ENCODE measurements around the gene CREB3L2.
"Not testable (repeated sequence)": the region's sequence is repeated elsewhere in the genome, so short reads cannot be mapped to it uniquely, and the experiment has no call there.

The CREB3L2 gene

DNA sequence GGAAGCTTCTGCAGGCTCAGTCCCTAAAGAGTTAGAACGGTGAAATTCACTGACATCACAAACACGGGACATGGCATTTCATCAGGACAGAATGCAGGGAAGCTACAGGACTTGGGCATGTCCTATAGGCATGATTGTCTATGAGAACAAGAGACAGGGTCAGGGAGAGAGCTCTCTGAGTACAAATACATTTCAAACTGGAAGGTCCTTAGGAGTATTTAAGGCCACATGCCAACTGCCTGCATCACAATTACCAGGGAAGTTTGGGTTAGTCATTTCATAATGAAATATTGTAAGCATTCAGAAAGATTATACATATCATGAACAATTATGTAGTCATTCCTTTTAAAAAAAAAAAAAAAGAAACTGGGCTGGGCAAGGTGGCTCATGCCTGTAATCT lies 71.3 kb downstream of the CREB3L2 start:
- H3K36me3 ChIP-seq: peaks cover 6% of the 10 kb centered on the region
- TF ChIP-seq CTCF (IDR thresholded peaks at IDR 0.05; ENCODE audit: low read depth, low read length): no peak
- DNase-seq: no peak
- H3K9me3 ChIP-seq: no peaks in the 10 kb centered on the region
- peaks cover 15% of the 10 kb centered on the region for H3K4me1 ChIP-seq
- H3K27me3 ChIP-seq: no peaks in the 10 kb centered on the region
- no peak overlapping the region for H3K4me3 ChIP-seq (ENCODE audit: low read depth, low read length)

DNA sequence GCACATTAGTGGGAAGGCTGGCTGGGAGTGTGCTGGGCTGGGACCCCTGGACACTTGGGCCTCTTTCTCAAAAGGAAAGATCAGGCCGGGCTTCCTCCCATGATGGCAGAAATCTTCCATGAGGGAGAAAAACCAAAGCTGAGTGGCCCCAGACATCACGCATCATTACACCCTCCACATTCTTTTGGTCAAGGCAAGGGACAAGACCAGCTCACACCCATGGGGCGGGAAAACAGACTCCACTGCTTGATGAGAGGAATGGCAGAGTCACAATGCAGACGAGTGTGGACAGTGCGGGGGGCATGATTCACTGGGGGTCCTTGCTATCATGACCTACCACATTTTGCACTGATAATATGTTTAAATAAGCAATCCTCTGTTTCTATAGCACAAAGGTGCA lies 73.3 kb downstream of the CREB3L2 start:
- Histone ChIP-seq H3K4me3 (ENCODE audit: low read depth, low read length) (no peak overlapping the region), H3K36me3 (peaks cover 9% of the 10 kb centered on the region), H3K27me3 (no peaks in the 10 kb centered on the region), H3K9me3 (no peaks in the 10 kb centered on the region), H3K4me1 (peaks cover 6% of the 10 kb centered on the region)
- no peak for TF ChIP-seq CTCF (IDR thresholded peaks at IDR 0.05; ENCODE audit: low read depth, low read length)
- DNase-seq: no peak

DNA sequence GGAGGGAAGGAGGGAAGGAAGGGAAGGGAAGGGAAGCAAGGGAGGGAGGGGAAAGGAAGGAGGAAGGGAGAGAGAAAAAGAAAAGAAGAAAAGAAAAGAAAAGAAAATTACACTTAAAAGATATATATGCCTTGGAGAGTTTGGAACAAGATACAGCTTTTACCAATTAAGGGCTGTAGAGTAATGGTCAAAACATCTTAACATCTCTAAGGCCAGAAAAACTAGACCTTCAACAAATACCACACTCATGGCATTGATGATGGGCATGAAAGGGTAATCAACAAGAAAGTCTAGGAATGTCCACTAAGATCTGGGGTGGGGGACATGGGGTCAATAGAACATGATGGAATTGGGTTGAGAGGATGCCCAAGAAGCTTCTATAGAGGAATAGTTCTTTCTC lies 74.5 kb downstream of the CREB3L2 start:
- no peak for DNase-seq
- TF ChIP-seq CTCF (IDR thresholded peaks at IDR 0.05; ENCODE audit: low read depth, low read length): no peak
- no peaks in the 10 kb centered on the region for H3K27me3 ChIP-seq
- peaks cover 9% of the 10 kb centered on the region for H3K36me3 ChIP-seq
- H3K4me1 ChIP-seq: no peaks in the 10 kb centered on the region; the same call in 1 of the 2 replicates
- H3K4me3 ChIP-seq (ENCODE audit: low read depth, low read length): no peak overlapping the region
- no peaks in the 10 kb centered on the region for H3K9me3 ChIP-seq

- not testable (repeated sequence) for H3K36me3 ChIP-seq; H3K9me3 ChIP-seq; H3K4me1 ChIP-seq; H3K27me3 ChIP-seq; H3K4me3 ChIP-seq (ENCODE audit: low read depth, low read length); DNase-seq
Measured at GRCh38 chr7:137926206-137926605, 75.7 kb downstream of the CREB3L2 start.

GRCh38 chr7:137925754-137926153 lies 76.1 kb downstream of the CREB3L2 start:
- H3K4me3 ChIP-seq (ENCODE audit: low read depth, low read length): no peak overlapping the region
- TF ChIP-seq CTCF (IDR thresholded peaks at IDR 0.05; ENCODE audit: low read depth, low read length): no peak
- peaks cover 9% of the 10 kb centered on the region for H3K36me3 ChIP-seq

DNA sequence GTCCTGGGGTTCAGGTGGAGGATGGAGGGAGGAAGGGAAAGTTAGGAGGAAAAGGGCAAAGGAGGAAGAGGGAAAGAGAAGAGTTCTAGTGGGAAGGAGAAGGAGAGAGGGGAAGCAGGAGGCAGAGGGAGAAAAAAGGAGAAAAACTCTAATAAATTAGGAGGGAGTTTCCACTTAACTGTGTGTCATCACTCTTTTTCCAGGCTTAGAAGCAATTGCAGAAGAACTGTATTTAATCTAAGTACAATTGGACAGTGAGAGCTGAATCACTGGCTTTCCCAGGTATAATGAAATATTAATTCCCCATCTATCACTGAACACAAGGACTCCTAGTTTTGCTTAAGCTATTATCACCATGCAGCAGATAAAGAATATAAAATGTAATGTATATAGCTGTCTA lies 76.8 kb downstream of the CREB3L2 start:
- DNase-seq: no peak
- H3K36me3 ChIP-seq: peaks cover 9% of the 10 kb centered on the region
- H3K9me3 ChIP-seq: no peaks in the 10 kb centered on the region
- no peak overlapping the region for H3K4me3 ChIP-seq (ENCODE audit: low read depth, low read length)
- TF ChIP-seq CTCF (IDR thresholded peaks at IDR 0.05; ENCODE audit: low read depth, low read length): no peak
- H3K4me1 ChIP-seq: no peaks in the 10 kb centered on the region
- H3K27me3 ChIP-seq: no peaks in the 10 kb centered on the region

More at GRCh38 chr7:137925754-137926153, 76.1 kb downstream of the CREB3L2 start:
- DNase-seq: no peak
- Histone ChIP-seq H3K9me3 (no peaks in the 10 kb centered on the region), H3K27me3 (no peaks in the 10 kb centered on the region), H3K4me1 (no peaks in the 10 kb centered on the region)

DNA sequence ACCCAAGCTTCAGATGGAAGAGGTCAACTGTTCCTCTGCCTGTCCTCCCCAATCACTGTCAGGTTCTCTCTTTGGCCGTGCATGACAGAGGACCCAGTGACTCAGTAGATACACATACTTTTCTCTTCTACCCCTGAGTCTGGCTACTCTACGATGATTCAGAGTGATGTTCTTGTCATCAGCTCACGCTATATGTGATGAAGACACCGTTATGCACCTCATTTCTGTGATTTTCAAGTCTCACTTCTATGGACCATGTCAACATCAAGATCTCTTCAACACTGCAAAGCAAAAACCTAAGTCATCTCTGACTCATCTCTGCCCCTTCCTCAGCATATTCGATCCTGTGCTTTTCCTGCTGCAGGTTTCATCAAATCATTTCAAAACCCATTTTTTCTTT lies 78.5 kb downstream of the CREB3L2 start:
- H3K9me3 ChIP-seq: no peaks in the 10 kb centered on the region
- TF ChIP-seq CTCF (IDR thresholded peaks at IDR 0.05; ENCODE audit: low read depth, low read length): no peak
- no peak for DNase-seq
- no peak overlapping the region for H3K4me3 ChIP-seq (ENCODE audit: low read depth, low read length)
- H3K27me3 ChIP-seq: no peaks in the 10 kb centered on the region
- no peaks in the 10 kb centered on the region for H3K4me1 ChIP-seq
- peaks cover 9% of the 10 kb centered on the region for H3K36me3 ChIP-seq
